ENCODE data around the gene C20orf173.
"Not testable (repeated sequence)": the region's sequence is repeated elsewhere in the genome, so short reads cannot be mapped to it uniquely, and the experiment has no call there.

The C20orf173 gene

GRCh38 chr20:35546127-35546526, 16.7 kb upstream of the C20orf173 start:
- DNase-seq (ENCODE audit: low spot score), result no peak

DNA sequence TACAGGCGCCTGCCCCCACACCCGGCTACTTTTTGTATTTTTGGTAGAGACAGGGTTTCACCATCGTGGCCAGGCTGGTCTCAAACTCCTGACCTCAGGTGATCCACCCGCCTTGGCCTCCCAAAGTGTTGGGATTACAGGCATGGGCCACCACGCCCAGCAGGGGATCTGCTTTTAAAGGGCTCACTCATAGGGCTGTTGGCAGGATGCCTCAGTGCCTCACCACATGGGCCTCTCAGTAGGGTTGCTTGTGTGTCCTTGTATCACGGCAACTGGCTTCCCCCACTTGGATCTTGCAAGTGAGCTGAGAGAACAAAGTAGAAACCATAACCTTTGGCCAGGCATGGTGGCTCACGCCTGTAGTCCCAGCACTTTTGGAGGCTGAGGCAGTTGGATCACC, 15.5 kb upstream of the C20orf173 start:
- not testable (repeated sequence) for DNase-seq (ENCODE audit: low spot score)

- no peak for DNase-seq (ENCODE audit: low spot score)
Measured at GRCh38 chr20:35544436-35544835, 15.0 kb upstream of the C20orf173 start.

GRCh38 chr20:35542990-35543389, 13.5 kb upstream of the C20orf173 start:
- no peak for DNase-seq (ENCODE audit: low spot score)

GRCh38 chr20:35541783-35542662, 12.6 kb upstream of the C20orf173 start, which contains the start of gene ERGIC3:
Gene ERGIC3, plus strand, starts transcription at chr20:35542078. Its CDS starts 20 bp downstream, at chr20:35542098.
- peak; percentile 95 for DNase-seq (ENCODE audit: low spot score)

- DNase-seq (ENCODE audit: low spot score), result no peak
Measured at GRCh38 chr20:35541118-35541782, 11.8 kb upstream of the C20orf173 start.

- DNase-seq (ENCODE audit: low spot score), result peak; percentile 54
Measured at GRCh38 chr20:35539756-35540212, 10.3 kb upstream of the C20orf173 start.

GRCh38 chr20:35527122-35527769, 2.2 kb downstream of the C20orf173 start:
- DNase-seq (ENCODE audit: low spot score), result no peak

- DNase-seq (ENCODE audit: low spot score), result no peak
Measured at GRCh38 chr20:35525639-35526038, 3.8 kb downstream of the C20orf173 start.

DNA sequence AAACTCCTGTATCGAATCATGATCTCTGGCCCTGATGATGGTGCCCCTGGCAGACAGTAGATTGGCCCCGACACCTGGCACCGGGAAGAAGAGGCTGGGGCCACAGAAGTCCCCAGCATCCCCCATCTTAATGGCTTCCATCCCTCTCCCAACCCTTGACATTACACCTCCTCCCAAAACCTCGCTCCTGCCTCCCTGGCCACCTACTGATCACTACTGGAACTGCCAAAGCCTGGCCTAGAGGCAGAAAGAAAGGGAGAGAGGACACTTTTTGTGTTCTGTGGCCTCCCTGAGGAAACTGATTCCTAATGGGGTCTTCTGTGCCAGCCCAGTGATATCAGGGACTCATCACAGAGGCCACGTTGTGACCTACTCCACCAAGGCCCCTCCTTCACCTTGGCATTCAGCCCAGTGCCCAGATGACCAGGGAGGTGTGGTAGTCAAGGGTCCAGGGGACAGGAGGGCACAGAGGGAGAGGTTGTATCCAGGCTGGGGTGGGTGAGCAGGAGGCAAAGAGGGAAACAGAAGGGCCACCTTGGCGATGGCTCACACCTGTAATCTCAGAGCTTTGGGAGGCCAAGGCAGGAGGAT, 6.1 kb downstream of the C20orf173 start:
- peak; percentile 81 for DNase-seq (ENCODE audit: low spot score)

DNA sequence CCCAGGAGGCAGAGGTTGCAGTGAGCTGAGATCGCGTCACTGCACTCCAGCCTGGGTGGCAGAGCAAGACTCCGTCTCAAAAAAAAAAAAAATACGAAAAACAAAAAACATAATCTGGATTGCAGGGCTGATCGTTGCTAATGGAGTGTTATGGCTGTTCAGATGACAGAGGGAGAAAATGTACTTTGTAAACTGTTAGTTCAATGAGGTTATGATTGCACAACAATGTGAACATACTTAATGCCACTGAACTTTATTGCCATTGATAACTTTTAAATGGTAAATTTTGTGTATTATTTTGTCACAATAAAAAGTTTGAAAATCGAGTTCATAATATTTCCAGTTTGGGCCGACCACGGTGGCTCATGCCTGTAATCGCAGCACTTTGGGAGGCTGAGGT, 10.5 kb downstream of the C20orf173 start:
- DNase-seq (ENCODE audit: low spot score), result no peak

DNA sequence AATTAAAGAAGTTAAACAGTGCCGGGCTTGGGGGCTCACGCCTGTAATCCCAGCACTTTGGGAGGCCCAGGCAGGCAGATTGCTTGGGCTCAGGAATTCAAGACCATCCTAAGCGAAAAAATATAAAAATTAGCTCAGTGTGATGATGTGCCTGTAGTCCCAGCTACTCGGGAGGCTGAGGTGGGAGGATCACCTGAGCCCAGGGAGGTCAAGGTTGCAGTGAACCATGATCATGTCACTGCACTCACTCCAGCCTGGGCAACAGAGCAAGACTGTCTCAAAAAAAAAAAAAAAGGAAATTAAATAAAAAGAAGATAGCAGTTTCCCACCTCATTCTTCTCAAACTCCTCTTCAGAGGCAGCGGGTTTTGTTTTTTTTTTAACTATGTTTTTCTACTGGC, 11.7 kb downstream of the C20orf173 start:
- not testable (repeated sequence) for DNase-seq (ENCODE audit: low spot score)

- no peak for DNase-seq (ENCODE audit: low spot score)
Measured at GRCh38 chr20:35517125-35517524, 12.3 kb downstream of the C20orf173 start.

- no peak for DNase-seq (ENCODE audit: low spot score)
Measured at GRCh38 chr20:35515949-35516645, 13.4 kb downstream of the C20orf173 start.

- no peak for DNase-seq (ENCODE audit: low spot score)
Measured at GRCh38 chr20:35515341-35515740, 14.1 kb downstream of the C20orf173 start.

- no peak for DNase-seq (ENCODE audit: low spot score)
Measured at GRCh38 chr20:35514371-35514932, 15.0 kb downstream of the C20orf173 start.

DNA sequence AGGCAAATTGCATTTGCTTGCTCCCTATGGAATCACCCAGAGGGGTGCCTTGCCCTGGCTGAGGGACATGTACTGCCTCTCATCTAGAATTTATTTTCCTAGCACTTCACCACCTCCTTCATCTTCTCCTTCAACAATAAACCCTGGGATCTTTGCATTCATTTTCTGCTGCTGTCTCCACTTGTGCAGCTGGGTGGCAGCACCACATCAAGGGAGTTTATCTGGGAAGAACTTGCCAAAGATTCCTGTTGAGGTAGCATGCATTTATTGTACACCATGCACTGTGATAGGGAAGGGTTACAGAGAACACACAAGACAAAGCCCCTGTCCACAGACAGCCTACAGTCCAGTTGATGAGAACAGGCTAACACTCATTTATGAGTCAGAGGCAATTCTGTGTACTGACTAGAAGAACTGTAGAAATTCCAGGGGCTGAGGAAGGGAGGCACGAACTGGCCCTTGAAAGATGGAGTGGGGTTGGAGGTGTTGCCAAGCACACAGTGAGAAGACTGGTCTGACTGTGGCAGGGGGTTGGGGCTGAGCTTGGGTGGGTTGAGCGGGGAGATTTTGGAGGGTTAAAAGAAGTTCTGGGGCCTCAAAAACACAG, 17.5 kb downstream of the C20orf173 start:
- DNase-seq (ENCODE audit: low spot score), result peak; percentile 49

- DNase-seq (ENCODE audit: low spot score), result no peak
Measured at GRCh38 chr20:35510951-35511735, 18.3 kb downstream of the C20orf173 start.

DNA sequence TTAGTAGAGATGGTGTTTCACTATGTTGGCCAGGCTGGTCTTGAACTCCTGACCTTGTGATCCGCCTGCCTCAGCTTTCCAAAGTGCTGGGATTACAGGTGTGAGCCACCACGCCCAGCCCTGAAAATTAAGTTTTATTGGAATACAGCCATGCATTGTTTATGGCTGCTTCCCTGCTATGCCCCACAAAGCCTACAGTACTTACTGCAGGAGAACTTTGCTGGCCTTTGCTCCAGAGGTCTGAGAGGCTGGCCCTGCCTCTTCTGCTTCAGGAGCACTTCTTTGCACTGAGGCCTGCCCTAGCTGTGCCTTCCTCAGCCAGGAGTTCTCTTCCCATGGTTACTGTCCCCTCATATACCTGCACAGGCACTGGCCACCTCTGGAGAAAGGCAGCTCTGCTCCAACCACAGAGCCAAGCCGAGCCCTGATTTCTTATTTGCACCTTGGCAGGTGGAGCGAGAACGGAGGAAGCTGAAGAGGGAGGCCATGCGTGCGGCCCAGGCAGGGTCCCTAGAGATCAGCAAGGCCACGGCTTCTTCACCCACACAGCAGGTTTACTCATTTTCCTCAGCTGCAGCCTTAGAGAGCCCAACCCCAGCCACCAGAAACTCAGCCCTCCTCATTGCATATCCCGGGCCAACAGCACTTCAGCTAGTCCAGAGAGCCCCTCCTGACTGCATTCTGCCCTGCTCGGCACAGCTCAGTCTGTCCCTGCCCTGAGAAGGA, 20.8 kb downstream of the C20orf173 start:
- no peak for DNase-seq (ENCODE audit: low spot score)
